Measurements from ENCODE around the gene PEAR1. TPM values are rescaled to one million over a fixed set of nuclear protein-coding genes. Genes with fewer than 3 reads are reported as not detected.

The PEAR1 gene
- total and polyA plus RNA-seq, 2 of the 8 experiments (the other 6 are each of a cell fraction or from before 2014, with no cell fraction given): 0.63 to 0.71 TPM

GRCh38 chr1:156899956-156900718, 6.6 kb downstream of the PEAR1 start:
- Histone ChIP-seq H3K27ac (ENCODE audit: low read depth, low read length) (no peak overlapping the region), H4K20me1 (replicated peaks in 1 of 2; ENCODE audit: control insufficient read depth in 1 of 2, insufficient read depth in 2 of 2, low read length in 2 of 2) (no peaks in the 10 kb centered on the region), H3K23ac (ENCODE audit: insufficient read length) (no peak overlapping the region), H4K8ac (ENCODE audit: extremely low read depth, insufficient read depth, low read length) (no peak overlapping the region), H3K36me3 (ENCODE audit: control insufficient read depth in 2 of 4, insufficient read depth in 4 of 4, low read length in 3 of 4) (no peaks in the 10 kb centered on the region), H2BK120ac (replicated peaks; ENCODE audit: low read depth, low read length) (no peak overlapping the region), H3K79me1 (ENCODE audit: low read depth, low read length) (no peaks in the 10 kb centered on the region), H3K4me2 (ENCODE audit: insufficient read depth in 1 of 2, low read depth in 2 of 2, low read length in 2 of 2) (no peak overlapping the region), H3K23me2 (ENCODE audit: low read depth, low read length) (no peaks in the 10 kb centered on the region), H3K79me2 (ENCODE audit: control insufficient read depth in 1 of 2, insufficient read depth in 2 of 2, low read length in 2 of 2) (no peaks in the 10 kb centered on the region), H2BK5ac (ENCODE audit: low read depth, low read length) (no peak overlapping the region), H3K18ac (ENCODE audit: extremely low read depth, low read length) (no peak overlapping the region), H2AFZ (ENCODE audit: low read length) (no peak overlapping the region), H3K4me3 (ENCODE audit: extremely low read depth in 1 of 4, insufficient read depth in 2 of 4, low read depth in 3 of 4, low read length in 4 of 4) (no peak overlapping the region), H3K56ac (replicated peaks; ENCODE audit: insufficient read length, low read depth, low read length) (no peak overlapping the region), H4K5ac (ENCODE audit: insufficient read length, low read depth, low read length) (no peak overlapping the region), H3K4ac (replicated peaks; ENCODE audit: insufficient read length, low read depth, low read length) (no peak overlapping the region), H2BK15ac (ENCODE audit: low read length) (no peak overlapping the region), H3K27me3 (replicated peaks in 1 of 4; ENCODE audit: control insufficient read depth in 3 of 4, extremely low read depth in 1 of 4, insufficient read depth in 3 of 4, low read length in 3 of 4) (peaks cover 0 to 7% (median 6%) of the 10 kb centered on the region in 4 experiments; a peak in 5 of 7 replicates), H3K9ac (replicated peaks in 1 of 4; ENCODE audit: extremely low read depth in 1 of 4, low read depth in 3 of 4, low read length in 3 of 4) (no peak overlapping the region), H2BK20ac (ENCODE audit: low read length) (no peak overlapping the region), H3K14ac (ENCODE audit: insufficient read length) (no peak overlapping the region), H3K9me3 (ENCODE audit: insufficient read depth in 2 of 2, low read depth in 1 of 2, low read length in 1 of 2) (no peaks in the 10 kb centered on the region), H2AK5ac (ENCODE audit: low read depth, low read length) (0 out of 2 replicates have a peak overlapping the region, but pooled peaks have one; percentile 9), H2BK12ac (ENCODE audit: low read depth, low read length) (no peak overlapping the region), H3K4me1 (replicated peaks in 1 of 4; ENCODE audit: control insufficient read depth in 3 of 4, insufficient read depth in 4 of 4, low read length in 3 of 4) (peaks cover 0 to 7% (median 1%) of the 10 kb centered on the region in 4 experiments; a peak in 2 of 7 replicates), H4K91ac (replicated peaks; ENCODE audit: insufficient read length, low read length) (no peak overlapping the region)
- ChIA-PET POLR2A (ENCODE audit: partially characterized antibody) (interaction anchor here (0.6 to 2.8 kb wide), 2 partner anchors 12 to 172 kb away, joined by 3 to 10 read pairs; partner anchors contain the start of genes ISG20L2 and METTL25B), CTCF (ENCODE audit: partially characterized antibody) (interaction anchor here (0.6 to 6.7 kb wide), 15 partner anchors 8 to 88 kb away, joined by 3 to 73 read pairs (median 6); partner anchors contain the start of genes LRRC71, NTRK1 and PEAR1)
- DNase-seq (ENCODE audit: low read depth in 1 of 2, low spot score in 2 of 2): no peak
- no peak for TF ChIP-seq ASH2L (IDR thresholded peaks at IDR 0.05; ENCODE audit: low read length)
- WGBS, 2 experiments (ENCODE audit: extremely low coverage in 1 of 2, insufficient coverage in 1 of 2, insufficient read length in 1 of 2, insufficient replicate concordance in 2 of 2, low coverage in 1 of 2, low lambda C conversion rate in 2 of 2, missing lambda C conversion rate in 1 of 2): 85% methylated on average over 12 of the region's 12 CpGs; no CpG with 5 or more reads in 1 of the 2 experiments
- FAIRE-seq: no peak
